ENCODE data around the gene TGFB1I1.
"Not testable (repeated sequence)": the region's sequence is repeated elsewhere in the genome, so short reads cannot be mapped to it uniquely, and the experiment has no call there.

The TGFB1I1 gene

DNA sequence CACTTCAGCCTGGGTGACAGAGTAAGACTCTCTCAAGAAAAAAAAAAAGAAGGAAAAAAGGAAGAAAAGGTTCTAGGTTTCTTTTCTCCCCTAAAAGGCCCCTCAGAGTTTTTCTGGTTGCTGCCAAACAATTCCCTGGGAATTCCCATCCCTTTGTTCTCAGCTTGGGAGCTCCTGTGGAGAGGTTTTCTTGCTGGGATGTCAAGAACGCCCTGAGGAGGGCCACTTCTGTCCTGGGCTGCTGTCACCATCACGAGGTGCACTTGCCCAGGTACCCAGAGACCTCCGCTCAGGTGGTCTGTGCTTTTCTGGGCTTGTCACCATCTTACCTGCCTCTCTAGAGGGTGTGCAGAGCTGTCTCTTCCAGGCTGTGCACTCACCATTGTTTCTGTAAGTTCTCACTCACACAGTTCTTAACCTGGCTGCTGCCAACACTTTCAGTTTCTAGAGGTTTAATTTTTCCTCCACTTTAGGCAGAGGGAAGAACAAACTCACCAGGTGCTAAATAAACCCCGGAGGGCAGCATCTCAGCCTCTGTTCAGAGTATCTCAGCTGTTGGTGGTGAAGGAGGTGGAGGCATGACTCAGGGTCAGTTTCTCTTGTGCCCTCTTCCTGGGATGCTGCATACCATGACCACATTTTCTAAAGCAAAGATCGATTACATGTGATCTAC is 41.4 kb upstream of the TGFB1I1 start:
- TF ChIP-seq POLR2AphosphoS5 (IDR thresholded peaks at IDR 0.05; ENCODE audit: low read depth, low read length) (no peak), POU2F2 (IDR thresholded peaks at IDR 0.05; ENCODE audit: low read depth, low read length) (no peak), POLR2A (IDR thresholded peaks at IDR 0.05; ENCODE audit: low read depth, low read length) (no peak), SPI1 (IDR thresholded peaks at IDR 0.05; ENCODE audit: low read depth, low read length) (no peak), PAX5 (IDR thresholded peaks at IDR 0.05; ENCODE audit: insufficient read depth, low read length, severe bottlenecking) (no peak), TAF1 (IDR thresholded peaks at IDR 0.05; ENCODE audit: low read depth, low read length) (no peak)
- FAIRE-seq: no peak
- DNase-seq (ENCODE audit: insufficient read length, low spot score): no peak

DNA sequence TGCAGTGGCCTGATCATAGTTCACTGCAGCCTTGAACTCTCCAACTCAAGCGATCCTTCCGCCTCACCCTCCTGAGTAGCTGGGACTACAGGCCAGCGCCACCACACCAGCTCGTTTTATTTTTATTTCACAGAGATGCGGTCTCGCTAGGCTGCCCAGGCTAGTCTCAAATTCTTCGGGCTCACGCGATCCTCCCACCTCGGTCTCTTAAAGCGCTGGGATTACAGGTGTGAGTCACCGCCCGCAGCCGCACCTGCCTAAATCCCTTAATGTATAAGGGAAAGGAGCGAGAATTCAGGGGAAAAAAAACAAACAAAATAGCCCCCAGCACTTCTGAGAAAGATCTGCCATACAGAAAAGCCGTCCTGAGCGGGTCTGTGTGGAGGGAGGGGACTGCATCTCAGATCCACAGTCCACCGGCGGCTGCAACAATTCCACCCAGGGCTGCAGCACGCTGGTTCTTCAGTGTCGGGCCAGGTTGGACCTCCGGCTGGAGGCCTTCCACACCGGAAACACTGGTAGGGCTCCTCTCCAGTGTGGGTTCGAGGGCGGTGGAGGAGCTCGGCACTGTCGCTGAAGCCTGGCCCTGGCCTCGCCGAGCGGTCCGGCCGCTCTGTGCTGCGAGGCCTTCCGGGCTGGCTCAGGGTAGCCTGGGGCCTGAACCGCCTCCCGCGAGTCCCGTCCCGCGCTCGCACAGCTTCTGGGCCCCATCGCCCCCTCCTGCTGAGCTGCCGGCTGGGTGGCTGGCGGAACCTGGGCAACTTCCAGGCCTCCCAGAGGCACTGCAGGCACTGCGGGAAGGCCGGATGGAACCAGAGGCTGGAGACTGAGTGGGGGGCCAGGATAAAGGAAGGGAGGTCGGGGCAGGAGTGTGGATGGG is 36.4 kb upstream of the TGFB1I1 start:
- FAIRE-seq (no peak), DNase-seq (ENCODE audit: insufficient read length, low spot score) (no peak)
- TF ChIP-seq POLR2AphosphoS5 (IDR thresholded peaks at IDR 0.05; ENCODE audit: low read depth, low read length) (no peak), SPI1 (IDR thresholded peaks at IDR 0.05; ENCODE audit: low read depth, low read length) (no peak), POU2F2 (IDR thresholded peaks at IDR 0.05; ENCODE audit: low read depth, low read length) (no peak), POLR2A (IDR thresholded peaks at IDR 0.05; ENCODE audit: low read depth, low read length) (no peak), PAX5 (IDR thresholded peaks at IDR 0.05; ENCODE audit: insufficient read depth, low read length, severe bottlenecking) (no peak), TAF1 (IDR thresholded peaks at IDR 0.05; ENCODE audit: low read depth, low read length) (no peak)

DNA sequence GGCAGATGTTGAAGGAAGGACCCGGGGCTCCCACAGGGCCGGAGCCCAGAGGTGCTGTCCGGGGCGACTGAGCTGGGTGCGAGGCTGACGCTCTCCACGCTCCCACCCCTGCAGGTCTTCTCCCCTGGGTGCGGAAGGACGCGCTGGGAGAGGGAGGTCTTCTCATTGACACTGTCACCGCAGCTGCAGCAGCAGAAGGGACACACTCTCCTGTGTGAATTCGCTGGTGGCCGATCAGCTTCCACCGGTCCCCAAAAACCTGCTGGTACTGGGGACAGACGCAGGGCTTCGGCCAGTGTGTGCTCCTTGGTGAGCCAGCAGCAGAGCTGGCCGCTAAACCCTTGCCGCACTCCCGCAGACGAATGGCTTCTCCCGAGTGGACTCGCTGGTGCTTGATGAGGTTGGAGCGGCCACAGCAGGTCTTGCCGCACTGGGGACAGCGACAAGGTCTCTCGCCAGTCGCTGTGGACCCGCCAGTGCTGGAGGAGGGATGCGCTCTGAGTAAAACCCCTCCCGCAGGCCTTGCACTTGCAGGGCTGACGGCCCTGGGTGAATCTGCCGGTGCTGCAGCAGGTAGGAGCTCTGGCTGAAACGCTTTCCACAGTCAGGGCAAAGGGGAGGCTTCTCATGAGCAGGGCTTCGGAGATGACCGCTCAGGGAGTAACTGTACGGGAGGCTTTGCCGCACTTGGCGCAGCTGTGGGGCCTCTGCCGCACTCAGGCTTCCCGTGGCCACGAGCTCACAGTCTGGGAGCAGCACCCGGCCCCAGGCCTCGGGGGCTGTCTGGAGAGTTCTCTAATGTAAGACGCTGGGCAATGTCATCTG is 35.5 kb upstream of the TGFB1I1 start:
- FAIRE-seq (no peak), DNase-seq (ENCODE audit: insufficient read length, low spot score) (no peak)
- TF ChIP-seq POLR2A (IDR thresholded peaks at IDR 0.05; ENCODE audit: low read depth, low read length) (no peak), PAX5 (IDR thresholded peaks at IDR 0.05; ENCODE audit: insufficient read depth, low read length, severe bottlenecking) (no peak), POU2F2 (IDR thresholded peaks at IDR 0.05; ENCODE audit: low read depth, low read length) (no peak), TAF1 (IDR thresholded peaks at IDR 0.05; ENCODE audit: low read depth, low read length) (no peak), SPI1 (IDR thresholded peaks at IDR 0.05; ENCODE audit: low read depth, low read length) (no peak), POLR2AphosphoS5 (IDR thresholded peaks at IDR 0.05; ENCODE audit: low read depth, low read length) (no peak)

DNA sequence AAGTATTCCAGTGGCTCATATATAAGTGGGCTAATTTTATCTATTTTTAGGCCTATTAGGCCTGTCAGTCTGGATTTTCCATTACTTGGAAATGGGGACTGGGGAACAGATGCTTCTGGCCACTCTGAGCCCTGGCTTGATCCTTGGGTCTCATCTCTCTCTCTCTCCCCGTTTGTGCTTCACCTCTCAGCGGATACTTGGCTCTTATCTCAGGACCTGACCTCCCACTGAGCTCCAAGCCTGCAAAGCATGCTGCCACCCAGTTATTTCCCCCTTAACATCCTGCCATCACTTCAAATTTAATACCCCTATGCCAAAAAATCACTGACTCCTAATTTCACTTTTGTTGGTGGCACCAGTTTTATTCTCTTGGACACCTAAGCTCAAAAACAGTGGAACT is 33.5 kb upstream of the TGFB1I1 start:
- TF ChIP-seq POLR2A (IDR thresholded peaks at IDR 0.05; ENCODE audit: low read depth, low read length): no peak
- TF ChIP-seq SPI1 (IDR thresholded peaks at IDR 0.05; ENCODE audit: low read depth, low read length): no peak
- TF ChIP-seq POU2F2 (IDR thresholded peaks at IDR 0.05; ENCODE audit: low read depth, low read length): no peak
- TF ChIP-seq POLR2AphosphoS5 (IDR thresholded peaks at IDR 0.05; ENCODE audit: low read depth, low read length): no peak
- no peak for TF ChIP-seq TAF1 (IDR thresholded peaks at IDR 0.05; ENCODE audit: low read depth, low read length)
- no peak for TF ChIP-seq PAX5 (IDR thresholded peaks at IDR 0.05; ENCODE audit: insufficient read depth, low read length, severe bottlenecking)
- no peak for DNase-seq (ENCODE audit: insufficient read length, low spot score)
- FAIRE-seq: no peak

- peak; percentile 85 for FAIRE-seq
- not testable (repeated sequence) for DNase-seq (ENCODE audit: insufficient read length, low spot score)
Observed at GRCh38 chr16:31439023-31439422, 32.9 kb upstream of the TGFB1I1 start.

- no peak for TF ChIP-seq PAX5 (IDR thresholded peaks at IDR 0.05; ENCODE audit: insufficient read depth, low read length, severe bottlenecking)
- peak; percentile 12; the same call in 1 of the 2 replicates for TF ChIP-seq SPI1 (IDR thresholded peaks at IDR 0.05; ENCODE audit: low read depth, low read length)
- FAIRE-seq (peak; percentile 38), DNase-seq (ENCODE audit: insufficient read length, low spot score) (no peak)
Observed at GRCh38 chr16:31439519-31439918, 32.4 kb upstream of the TGFB1I1 start.

DNA sequence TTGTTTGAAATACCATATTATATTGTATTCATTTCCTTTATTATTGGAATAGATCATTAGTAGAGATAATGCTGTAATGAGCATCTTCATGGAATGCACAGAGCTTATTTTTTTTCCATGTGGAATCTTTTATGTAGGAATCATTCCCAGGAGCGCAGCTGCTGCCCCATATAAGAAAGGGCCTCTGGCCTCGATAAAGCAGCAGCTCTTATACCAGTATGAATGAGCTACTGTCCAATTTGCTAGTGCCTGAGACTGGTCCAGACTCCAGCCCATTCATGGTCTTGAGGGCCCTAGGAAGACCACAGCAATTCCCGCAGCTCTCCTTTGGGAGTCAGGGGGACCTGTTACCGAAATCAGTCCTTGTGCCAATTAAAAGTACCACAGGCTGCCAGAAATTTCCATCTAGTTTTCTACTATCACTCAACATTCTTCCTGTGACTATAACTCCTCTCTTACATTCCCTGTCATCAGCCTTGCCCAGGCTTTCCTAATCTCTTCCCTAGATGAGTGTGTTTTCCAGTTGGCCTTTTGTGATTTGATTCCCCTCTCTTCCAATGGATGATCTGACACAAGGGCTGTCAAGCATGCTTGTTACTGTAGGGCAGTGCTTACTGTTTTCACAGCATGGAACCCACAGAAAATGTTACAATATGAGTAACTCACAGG is 31.3 kb upstream of the TGFB1I1 start:
- TF ChIP-seq POU2F2 (IDR thresholded peaks at IDR 0.05; ENCODE audit: low read depth, low read length) (no peak), TAF1 (IDR thresholded peaks at IDR 0.05; ENCODE audit: low read depth, low read length) (no peak), PAX5 (IDR thresholded peaks at IDR 0.05; ENCODE audit: insufficient read depth, low read length, severe bottlenecking) (no peak), POLR2A (IDR thresholded peaks at IDR 0.05; ENCODE audit: low read depth, low read length) (no peak), POLR2AphosphoS5 (IDR thresholded peaks at IDR 0.05; ENCODE audit: low read depth, low read length) (no peak), SPI1 (IDR thresholded peaks at IDR 0.05; ENCODE audit: low read depth, low read length) (no peak)
- FAIRE-seq: no peak
- no peak for DNase-seq (ENCODE audit: insufficient read length, low spot score)

GRCh38 chr16:31441956-31442355 is 30.0 kb upstream of the TGFB1I1 start:
- TF ChIP-seq POU2F2 (IDR thresholded peaks at IDR 0.05; ENCODE audit: low read depth, low read length) (no peak), TAF1 (IDR thresholded peaks at IDR 0.05; ENCODE audit: low read depth, low read length) (no peak), SPI1 (IDR thresholded peaks at IDR 0.05; ENCODE audit: low read depth, low read length) (no peak), POLR2AphosphoS5 (IDR thresholded peaks at IDR 0.05; ENCODE audit: low read depth, low read length) (no peak), POLR2A (IDR thresholded peaks at IDR 0.05; ENCODE audit: low read depth, low read length) (no peak), PAX5 (IDR thresholded peaks at IDR 0.05; ENCODE audit: insufficient read depth, low read length, severe bottlenecking) (no peak)
- DNase-seq (ENCODE audit: insufficient read length, low spot score): no peak
- FAIRE-seq: no peak

DNA sequence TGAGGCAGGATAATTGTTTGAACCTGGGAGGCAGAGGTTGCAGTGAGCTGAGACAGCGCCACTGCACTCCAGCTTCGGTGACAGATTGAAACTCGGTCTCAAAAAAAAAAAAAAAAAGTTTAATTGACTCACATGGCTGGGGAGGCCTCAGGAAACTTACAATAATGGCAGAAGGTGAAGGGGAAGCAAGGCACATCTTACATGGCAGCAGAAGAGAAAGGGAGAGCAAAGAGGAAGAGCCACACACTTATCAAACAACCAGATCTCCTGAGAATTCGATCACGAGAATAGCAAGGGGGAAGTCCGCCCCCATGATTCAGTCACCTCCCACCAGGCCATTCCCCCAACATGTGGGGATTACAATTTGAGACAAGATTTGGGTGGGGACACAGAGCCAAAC is 26.0 kb upstream of the TGFB1I1 start:
- DNase-seq (ENCODE audit: insufficient read length, low spot score); FAIRE-seq: not testable (repeated sequence)

Data from GM12891 (cell line).